K562 (cell line): Measurements from ENCODE around the gene MEGF9. TPM values are rescaled to one million over a fixed set of nuclear protein-coding genes. Genes with fewer than 3 reads are reported as not detected.

Experiments used
- ATAC-seq: fragments of 200-7000 bp; cut with Tn5 transposase; 3 replicates; pipeline ENCODE4 v1.9.1; 2020; ENCODE audit warnings: moderate library complexity
- BruUV-seq: library from RNA; stranded (reverse); fragments of 400-500 nt; replicated peaks from 2 replicates; lab custom pipeline; 2021; lab: Mats Ljungman, UMichigan
- CTCF ChIA-PET: fragments of 300-600 bp; formaldehyde crosslinking; extraction: SDS; loops from one replicate; lab custom pipeline; 2021; ENCODE audit warnings: low intra/inter-chr PET ratio; lab: Yijun Ruan, JAX
- POLR2A ChIA-PET: fragments of 300-600, 350-650 bp; sonication (Branson Sonifier 250); formaldehyde crosslinking; extraction: SDS; loops from one replicate; lab custom pipeline; 2021; ENCODE audit warnings: antibody characterized with exemption, inconsistent platforms; lab: Yijun Ruan, JAX
- DNase-seq, 4 experiments: peaks; one replicate each; pipeline versions ENCODE4 v3.0.0 to v3.0.0-alpha.2; 2011 to 2018; ENCODE audit warnings: low spot score in 3 of 4, mixed read lengths in 3 of 4; ENCODE audit errors: extremely low read depth in 1 of 4
- FAIRE-seq: peaks from 2 replicates; lab custom pipeline; 2011; peaks lifted over from hg19 to GRCh38; lab: Jason Lieb, UNC
- H2AFZ ChIP-seq: 2 replicates; pipeline ENCODE4 v1.6.0; 2011; ENCODE audit warnings: low read depth, low read length, control low read depth, inconsistent platforms
- H3K27ac ChIP-seq: fragments of 200-600 bp; 3 replicates; pipeline ENCODE4 v1.8.0; 2011; ENCODE audit warnings: low read depth, mild to moderate bottlenecking, control low read depth, inconsistent platforms, low read length, moderate library complexity, mixed read lengths; ENCODE audit errors: extremely low read depth
- H3K27me3 ChIP-seq, 2 experiments: fragments of 300-600 bp in 1 of 2; 2 replicates in 1 of 2; 3 replicates in 1 of 2; pipeline versions ENCODE4 v1.6.0 to v1.8.0; 2011; ENCODE audit warnings: inconsistent platforms in 2 of 2, low read length in 2 of 2, mild to moderate bottlenecking in 1 of 2, mixed read lengths in 1 of 2, moderate library complexity in 1 of 2; ENCODE audit not compliant: control insufficient read depth in 2 of 2, insufficient read depth in 2 of 2
- H3K36me3 ChIP-seq: fragments of 300-600 bp; 3 replicates; pipeline ENCODE4 v1.8.0; 2011; ENCODE audit warnings: mild to moderate bottlenecking, low read length, inconsistent platforms; ENCODE audit not compliant: control insufficient read depth, insufficient read depth
- H3K4me1 ChIP-seq, 2 experiments: fragments of 200-600 bp in 1 of 2; replicated peaks in 1 of 2; 2 replicates in 1 of 2; 3 replicates in 1 of 2; pipeline versions ENCODE4 v1.5.1 to v1.8.0; 2011; ENCODE audit warnings: inconsistent platforms in 2 of 2, low read length in 2 of 2, mild to moderate bottlenecking in 1 of 2, mixed read lengths in 1 of 2, moderate library complexity in 1 of 2; ENCODE audit not compliant: control insufficient read depth in 2 of 2, insufficient read depth in 2 of 2
- H3K4me2 ChIP-seq: 2 replicates; pipeline ENCODE4 v1.6.1; 2011; ENCODE audit warnings: low read length, control low read depth, inconsistent platforms, mixed read lengths; ENCODE audit not compliant: insufficient read depth
- H3K4me3 ChIP-seq: fragments of 200-600 bp; sonication (generic), shearing (Covaris generic); 2 replicates; pipeline ENCODE4 v1.5.1; 2016; ENCODE audit warnings: control low read depth, inconsistent platforms
- H3K79me2 ChIP-seq: fragments of 200-600 bp; 3 replicates; pipeline ENCODE4 v1.8.0; 2011; ENCODE audit warnings: low read length, inconsistent platforms; ENCODE audit not compliant: control insufficient read depth, insufficient read depth
- H3K9ac ChIP-seq, 2 experiments: 2 replicates each; pipeline versions ENCODE4 v1.6.0 to v1.6.1; 2011; ENCODE audit warnings: low read depth in 2 of 2, low read length in 2 of 2, control low read depth in 1 of 2, inconsistent platforms in 1 of 2, mild to moderate bottlenecking in 1 of 2, mixed read lengths in 1 of 2; ENCODE audit not compliant: insufficient read depth in 1 of 2
- H3K9me1 ChIP-seq: one replicate; pipeline ENCODE4 v1.6.0; 2011; ENCODE audit warnings: inconsistent platforms, mild to moderate bottlenecking, low read length, moderate library complexity; ENCODE audit not compliant: control insufficient read depth, insufficient read depth
- H3K9me3 ChIP-seq: replicated peaks from 2 replicates; pipeline ENCODE4 v1.5.1; 2011; ENCODE audit warnings: low read depth, low read length, inconsistent platforms; ENCODE audit not compliant: control insufficient read depth, insufficient read depth
- H4K20me1 ChIP-seq: replicated peaks from 2 replicates; pipeline ENCODE4 v1.6.1; 2011; ENCODE audit warnings: low read length, inconsistent platforms, mixed read lengths; ENCODE audit not compliant: control insufficient read depth, insufficient read depth
- BRD9 ChIP-seq: fragments of 450-650 bp; IDR thresholded peaks from 2 replicates; pipeline ENCODE4 v1.6.1; 2018; ENCODE audit warnings: low read depth; ENCODE audit not compliant: partially characterized antibody
- C11orf30 ChIP-seq: fragments of 450-650 bp; IDR thresholded peaks from 2 replicates; pipeline ENCODE4 v1.6.1; 2016; ENCODE audit warnings: low read depth, mild to moderate bottlenecking
- CTBP1 ChIP-seq: fragments of 450-650 bp; IDR thresholded peaks from 2 replicates; pipeline ENCODE4 v1.6.1; 2016; ENCODE audit warnings: borderline replicate concordance
- FOS ChIP-seq: IDR thresholded peaks from 3 replicates; pipeline ENCODE4 v1.6.1; 2011; ENCODE audit not compliant: insufficient read length; ENCODE audit errors: extremely low read depth
- JUND ChIP-seq, 2 experiments: IDR thresholded peaks; 2 replicates in 1 of 2; 3 replicates in 1 of 2; pipeline ENCODE4 v1.6.1; 2011; ENCODE audit warnings: borderline replicate concordance in 2 of 2, low read depth in 2 of 2, low read length in 2 of 2, improper control_type of control experiment in 1 of 2, missing biosample characterization in 1 of 2, missing genetic modification characterization in 1 of 2, missing genetic modification reagents in 1 of 2
- MAFG ChIP-seq: fragments of 450-650 bp; conservative IDR thresholded peaks from 2 replicates; pipeline ENCODE4 v1.6.1; 2016; ENCODE audit warnings: missing genetic modification characterization, missing compliant biosample characterization
- NFE2L1 ChIP-seq: fragments of 450-650 bp; IDR thresholded peaks from 2 replicates; pipeline ENCODE4 v1.6.1; 2016; ENCODE audit warnings: missing genetic modification characterization, low read depth, mild to moderate bottlenecking, missing compliant biosample characterization, moderate library complexity, borderline replicate concordance
- SMARCC2 ChIP-seq: fragments of 450-650 bp; IDR thresholded peaks from 2 replicates; pipeline ENCODE4 v1.6.1; 2017; ENCODE audit warnings: antibody characterized with exemption, moderate library complexity, mild to moderate bottlenecking, low read depth
- ZNF316 ChIP-seq: fragments of 450-650 bp; IDR thresholded peaks from 2 replicates; pipeline ENCODE4 v1.6.1; 2016
- WGBS: fragments of 100-300 bp; shearing (Covaris generic); methylation state at CpG from one replicate; pipeline ENCODE4 v1.1.6; 2016; ENCODE audit warnings: low coverage, mixed read lengths; ENCODE audit not compliant: insufficient coverage; ENCODE audit errors: missing lambda C conversion rate; 5-methylcytosine and 5-hydroxymethylcytosine counted together
- in situ Hi-C: fragments of 300-500 bp; cut with MboI; formaldehyde crosslinking; loops from 4 replicates; pipeline ENCODE4 v1.15.0; 2018; ENCODE audit warnings: inconsistent platforms, mixed read lengths
- intact Hi-C: fragments of 100-400 bp; cut with micrococcal nuclease; formaldehyde crosslinking; loops from 2 replicates; pipeline ENCODE4 v1.14.2; 2022
- polyA plus RNA-seq, 8 experiments: library from polyadenylated mRNA; depleted of rRNA in 4 of 8; stranded (reverse) in 5 of 8; unstranded in 3 of 8; fragments of >200 nt; fragmentation: Nextera tagmentation in 2 of 8; fragmentation: Illumina TruSeq in 1 of 8; extraction: Ambion mirVana in 2 of 8; extraction: Trizol in 1 of 8; gene quantifications; 2 replicates each; pipeline versions ENCODE4 v1.2.1 to v1.2.3, GENCODE V29; 2011 to 2014; ENCODE audit warnings: inconsistent platforms in 1 of 8, missing spikeins in 1 of 8
- total RNA-seq, 7 experiments: library from RNA; depleted of rRNA in 6 of 7; stranded (reverse); fragments of >200 nt in 6 of 7; fragmentation: Illumina TruSeq in 2 of 7; extraction: Trizol in 2 of 7; gene quantifications; 2 replicates each; pipeline versions ENCODE4 v1.2.1 to v1.2.3, GENCODE V29; 2011 to 2021; ENCODE audit warnings: low replicate concordance in 1 of 7
- TF ChIP-seq, protein P1 (sequence below): sonication (generic); formaldehyde crosslinking; IDR thresholded peaks from 2 replicates; pipeline ENCODE4 v1.8.0; 2022; ENCODE audit warnings: mild to moderate bottlenecking, low read depth, missing genetic modification reagents
- TF ChIP-seq, protein P2 (sequence below): sonication (generic); formaldehyde crosslinking; IDR thresholded peaks from 2 replicates; pipeline ENCODE4 v1.8.1; 2023; ENCODE audit warnings: missing genetic modification reagents, mild to moderate bottlenecking, borderline replicate concordance
- TF ChIP-seq, protein P3 (sequence below): fragments of 450-650 bp; formaldehyde crosslinking; conservative IDR thresholded peaks from 2 replicates; pipeline ENCODE4 v1.4.0; 2022; ENCODE audit warnings: mild to moderate bottlenecking, missing genetic modification characterization

Gene MEGF9
- total and polyA plus RNA-seq, 9 of the 15 experiments (the other 6 are each of a cell fraction or from before 2014, with no cell fraction given), result 2.1 to 6.2 (median 3.8) TPM

DNA sequence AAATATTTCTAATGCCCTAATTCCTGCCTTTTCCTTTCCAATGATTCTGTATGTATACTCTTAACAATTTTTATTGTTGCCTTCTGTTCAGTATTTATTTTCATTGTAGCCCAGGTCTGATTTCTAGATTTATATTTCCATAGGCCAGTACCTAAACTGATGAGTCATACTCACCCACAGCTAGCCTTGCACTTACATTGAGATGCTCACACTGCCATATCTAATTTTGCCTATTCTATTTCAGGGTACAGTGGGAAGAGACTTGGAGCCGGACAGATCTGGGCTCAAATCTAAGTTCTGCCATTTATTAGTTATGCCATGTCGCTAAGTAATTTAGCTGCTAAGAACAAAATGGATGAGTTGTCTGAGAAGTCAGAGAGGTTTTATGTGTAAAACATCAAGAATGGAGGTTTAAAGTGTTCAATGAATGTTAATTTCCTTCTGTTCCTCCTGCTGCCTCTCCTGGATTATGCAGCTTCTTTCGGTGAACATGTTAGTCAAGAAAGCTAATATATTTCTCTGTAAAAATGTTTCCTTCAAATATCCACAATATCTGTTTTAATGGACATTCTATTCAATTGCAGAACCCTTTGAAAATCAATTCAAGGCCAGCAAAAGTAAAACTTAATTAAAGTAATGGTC, 72.0 kb downstream of the MEGF9 start:
- Histone ChIP-seq H3K9me3 (no peaks in the 10 kb centered on the region), H3K36me3 (no peaks in the 10 kb centered on the region), H3K9me1 (no peaks in the 10 kb centered on the region), H3K79me2 (no peaks in the 10 kb centered on the region), H4K20me1 (no peaks in the 10 kb centered on the region), H3K4me3 (no peak overlapping the region), H3K4me2 (no peak overlapping the region), H2AFZ (peak overlapping the region; percentile 66), H3K27ac (peak overlapping the region; percentile 44; the same call in 2 of the 3 replicates), H3K9ac (peak overlapping the region in 1 of 2 experiments; percentile 12; a peak in 1 of 4 replicates), H3K4me1 (peaks cover 0 to 8% of the 10 kb centered on the region in 2 experiments; a peak in 2 of 5 replicates), H3K27me3 (no peaks in the 10 kb centered on the region)
- ChIA-PET POLR2A (no interaction called here), CTCF (no interaction called here)
- in situ Hi-C loops (no loop called here), intact Hi-C loops (no loop called here)
- FAIRE-seq, result peak; percentile 78
- 2% methylated on average over 3 of the region's 3 CpGs for WGBS
- ATAC-seq, result peak; percentile 94
- DNase-seq, result peak; percentile 12 to 62 (median 36)
- BruUV-seq, result no TSS peak
- TF ChIP-seq BRD9 (peak; percentile 24), SMARCC2 (peak; percentile 27; the same call in 1 of the 2 replicates), FOS (no peak), C11orf30 (peak; percentile 94), NFE2L1 (tag) (peak; percentile 93), JUND (IDR thresholded peaks at IDR 0.05; ENCODE audit: borderline replicate concordance, low read depth, low read length) (peak; percentile 87), JUND (tag; IDR thresholded peaks at IDR 0.05; ENCODE audit: borderline replicate concordance, low read depth, low read length) (peak; percentile 89), MAFG (tag) (peak; percentile 97), CTBP1 (no peak), ZNF316 (peak; percentile 95)
- TF ChIP-seq, protein P1, sequence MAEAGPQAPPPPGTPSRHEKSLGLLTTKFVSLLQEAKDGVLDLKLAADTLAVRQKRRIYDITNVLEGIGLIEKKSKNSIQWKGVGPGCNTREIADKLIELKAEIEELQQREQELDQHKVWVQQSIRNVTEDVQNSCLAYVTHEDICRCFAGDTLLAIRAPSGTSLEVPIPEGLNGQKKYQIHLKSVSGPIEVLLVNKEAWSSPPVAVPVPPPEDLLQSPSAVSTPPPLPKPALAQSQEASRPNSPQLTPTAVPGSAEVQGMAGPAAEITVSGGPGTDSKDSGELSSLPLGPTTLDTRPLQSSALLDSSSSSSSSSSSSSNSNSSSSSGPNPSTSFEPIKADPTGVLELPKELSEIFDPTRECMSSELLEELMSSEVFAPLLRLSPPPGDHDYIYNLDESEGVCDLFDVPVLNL (CRISPR knock-in tag), result no peak
- TF ChIP-seq, protein P2, sequence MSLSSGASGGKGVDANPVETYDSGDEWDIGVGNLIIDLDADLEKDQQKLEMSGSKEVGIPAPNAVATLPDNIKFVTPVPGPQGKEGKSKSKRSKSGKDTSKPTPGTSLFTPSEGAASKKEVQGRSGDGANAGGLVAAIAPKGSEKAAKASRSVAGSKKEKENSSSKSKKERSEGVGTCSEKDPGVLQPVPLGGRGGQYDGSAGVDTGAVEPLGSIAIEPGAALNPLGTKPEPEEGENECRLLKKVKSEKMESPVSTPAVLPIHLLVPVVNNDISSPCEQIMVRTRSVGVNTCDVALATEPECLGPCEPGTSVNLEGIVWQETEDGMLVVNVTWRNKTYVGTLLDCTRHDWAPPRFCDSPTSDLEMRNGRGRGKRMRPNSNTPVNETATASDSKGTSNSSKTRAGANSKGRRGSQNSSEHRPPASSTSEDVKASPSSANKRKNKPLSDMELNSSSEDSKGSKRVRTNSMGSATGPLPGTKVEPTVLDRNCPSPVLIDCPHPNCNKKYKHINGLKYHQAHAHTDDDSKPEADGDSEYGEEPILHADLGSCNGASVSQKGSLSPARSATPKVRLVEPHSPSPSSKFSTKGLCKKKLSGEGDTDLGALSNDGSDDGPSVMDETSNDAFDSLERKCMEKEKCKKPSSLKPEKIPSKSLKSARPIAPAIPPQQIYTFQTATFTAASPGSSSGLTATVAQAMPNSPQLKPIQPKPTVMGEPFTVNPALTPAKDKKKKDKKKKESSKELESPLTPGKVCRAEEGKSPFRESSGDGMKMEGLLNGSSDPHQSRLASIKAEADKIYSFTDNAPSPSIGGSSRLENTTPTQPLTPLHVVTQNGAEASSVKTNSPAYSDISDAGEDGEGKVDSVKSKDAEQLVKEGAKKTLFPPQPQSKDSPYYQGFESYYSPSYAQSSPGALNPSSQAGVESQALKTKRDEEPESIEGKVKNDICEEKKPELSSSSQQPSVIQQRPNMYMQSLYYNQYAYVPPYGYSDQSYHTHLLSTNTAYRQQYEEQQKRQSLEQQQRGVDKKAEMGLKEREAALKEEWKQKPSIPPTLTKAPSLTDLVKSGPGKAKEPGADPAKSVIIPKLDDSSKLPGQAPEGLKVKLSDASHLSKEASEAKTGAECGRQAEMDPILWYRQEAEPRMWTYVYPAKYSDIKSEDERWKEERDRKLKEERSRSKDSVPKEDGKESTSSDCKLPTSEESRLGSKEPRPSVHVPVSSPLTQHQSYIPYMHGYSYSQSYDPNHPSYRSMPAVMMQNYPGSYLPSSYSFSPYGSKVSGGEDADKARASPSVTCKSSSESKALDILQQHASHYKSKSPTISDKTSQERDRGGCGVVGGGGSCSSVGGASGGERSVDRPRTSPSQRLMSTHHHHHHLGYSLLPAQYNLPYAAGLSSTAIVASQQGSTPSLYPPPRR (CRISPR knock-in tag), result no peak
- TF ChIP-seq, protein P3, sequence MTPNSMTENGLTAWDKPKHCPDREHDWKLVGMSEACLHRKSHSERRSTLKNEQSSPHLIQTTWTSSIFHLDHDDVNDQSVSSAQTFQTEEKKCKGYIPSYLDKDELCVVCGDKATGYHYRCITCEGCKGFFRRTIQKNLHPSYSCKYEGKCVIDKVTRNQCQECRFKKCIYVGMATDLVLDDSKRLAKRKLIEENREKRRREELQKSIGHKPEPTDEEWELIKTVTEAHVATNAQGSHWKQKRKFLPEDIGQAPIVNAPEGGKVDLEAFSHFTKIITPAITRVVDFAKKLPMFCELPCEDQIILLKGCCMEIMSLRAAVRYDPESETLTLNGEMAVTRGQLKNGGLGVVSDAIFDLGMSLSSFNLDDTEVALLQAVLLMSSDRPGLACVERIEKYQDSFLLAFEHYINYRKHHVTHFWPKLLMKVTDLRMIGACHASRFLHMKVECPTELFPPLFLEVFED (CRISPR knock-in tag), result no peak
